Smooth muscle cell (in vitro differentiated cells): ENCODE data around the gene GDPD5. TPM values are rescaled to one million over a fixed set of nuclear protein-coding genes. Genes with fewer than 3 reads are reported as not detected.
A peak's percentile ranks its signal among the peaks of the same experiment; 100 is the strongest.

ENCODE experiments used
- DNase-seq: peaks from one replicate; lab custom pipeline; 2025; ENCODE audit not compliant: unreplicated experiment; lab: John Stamatoyannopoulos, UW
- H2AFZ ChIP-seq: fragments of 200-600 bp; sonication (generic); 2 replicates; pipeline ENCODE4 v1.6.0; 2016; ENCODE audit warnings: antibody characterized with exemption, low read depth, mild to moderate bottlenecking
- H3F3A ChIP-seq: fragments of 200-600 bp; sonication (generic); 2 replicates; pipeline ENCODE4 v1.6.0; 2017; ENCODE audit warnings: antibody characterized with exemption, low read depth
- H3K27ac ChIP-seq: fragments of 200-600 bp; sonication (generic); 2 replicates; pipeline ENCODE4 v1.5.1; 2016; ENCODE audit warnings: low read depth, mild to moderate bottlenecking
- H3K27me3 ChIP-seq: fragments of 200-600 bp; sonication (generic); 2 replicates; pipeline ENCODE4 v1.6.1; 2016; ENCODE audit warnings: low read depth, mild to moderate bottlenecking
- H3K36me3 ChIP-seq: fragments of 200-600 bp; sonication (generic); 2 replicates; pipeline ENCODE4 v1.5.1; 2016; ENCODE audit warnings: low read depth
- H3K4me1 ChIP-seq: fragments of 200-600 bp; sonication (generic); 2 replicates; pipeline ENCODE4 v1.5.1; 2016; ENCODE audit warnings: low read depth
- H3K4me2 ChIP-seq: fragments of 200-600 bp; sonication (generic); 2 replicates; pipeline ENCODE4 v1.6.0; 2016; ENCODE audit warnings: mild to moderate bottlenecking
- H3K4me3 ChIP-seq: fragments of 200-600 bp; sonication (generic); 2 replicates; pipeline ENCODE4 v1.5.1; 2016; ENCODE audit warnings: mild to moderate bottlenecking
- H3K79me2 ChIP-seq: fragments of 200-600 bp; sonication (generic); 2 replicates; pipeline ENCODE4 v1.6.0; 2016; ENCODE audit warnings: low read depth, mild to moderate bottlenecking
- H3K9ac ChIP-seq: fragments of 200-600 bp; sonication (generic); 2 replicates; pipeline ENCODE4 v1.6.0; 2016; ENCODE audit warnings: low read depth
- H3K9me3 ChIP-seq: fragments of 200-600 bp; sonication (generic); replicated peaks from 2 replicates; pipeline ENCODE4 v1.5.1; 2016; ENCODE audit warnings: low read depth
- H4K20me1 ChIP-seq: fragments of 200-600 bp; sonication (generic); 2 replicates; pipeline ENCODE4 v1.6.0; 2016; ENCODE audit warnings: low read depth
- WGBS: methylation state at CpG from one replicate; pipeline ENCODE4 v1.1.7; 2016; ENCODE audit warnings: low lambda C conversion rate; 5-methylcytosine and 5-hydroxymethylcytosine counted together
- polyA plus RNA-seq: library from polyadenylated mRNA; unstranded; fragments of >200 nt; fragmentation: Nextera tagmentation; extraction: Ambion mirVana; gene quantifications from 2 replicates; pipeline ENCODE4 v1.2.1, GENCODE V29; 2016
- total RNA-seq: library from RNA; depleted of rRNA; stranded (reverse); fragments of >200 nt; gene quantifications from 2 replicates; pipeline ENCODE4 v1.2.3, GENCODE V29; 2014
- TF ChIP-seq, protein P1 (sequence below): fragments of 200-600 bp; sonication (generic); IDR thresholded peaks from 2 replicates; pipeline ENCODE4 v1.5.1; 2017; ENCODE audit warnings: borderline replicate concordance, mild to moderate bottlenecking, antibody characterized with exemption; ENCODE audit not compliant: insufficient read depth, poor library complexity, severe bottlenecking

GDPD5 gene
- total and polyA plus RNA-seq, 2 experiments from 2014 or later, result 2.3 to 5.8 TPM

DNA sequence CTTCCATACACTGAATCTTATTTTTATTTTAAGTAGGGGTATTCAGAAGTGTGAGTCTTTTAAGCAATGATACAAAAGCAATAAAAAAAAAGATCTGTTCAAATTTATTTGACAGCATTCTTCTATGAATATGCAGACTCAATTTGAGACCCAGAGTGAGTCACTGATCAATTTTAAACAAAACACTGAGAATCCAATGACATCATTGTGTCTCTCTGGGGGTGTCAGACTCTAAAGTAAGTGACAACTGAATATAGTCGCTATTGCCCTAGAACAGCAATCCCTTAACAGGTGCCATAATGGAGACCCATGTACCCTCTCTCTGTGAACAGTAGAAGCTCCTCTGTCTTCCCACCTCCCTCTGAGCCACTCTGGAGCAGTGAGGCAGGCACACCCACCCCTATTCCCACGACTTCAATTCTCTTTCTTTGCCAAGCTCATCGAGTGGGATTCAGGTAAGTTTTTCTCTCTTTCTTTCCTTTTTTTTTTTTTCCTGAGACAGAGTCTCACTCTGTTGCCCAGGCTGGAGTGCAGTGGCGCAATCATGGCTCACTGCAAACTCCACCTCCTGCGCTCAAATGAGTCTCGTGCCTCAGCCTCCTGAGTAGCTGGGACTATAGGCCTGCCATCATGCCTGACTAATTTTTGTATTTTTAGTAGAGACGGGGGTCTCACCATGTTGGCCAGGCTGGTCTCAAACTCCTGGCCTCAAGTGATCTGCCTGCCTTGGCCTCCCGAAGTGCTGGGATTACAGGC is 131.5 kb downstream of the GDPD5 start:
- H3F3A ChIP-seq, result no peaks in the 10 kb centered on the region
- H4K20me1 ChIP-seq, result no peaks in the 10 kb centered on the region
- no peaks in the 10 kb centered on the region for H3K36me3 ChIP-seq
- DNase-seq, result no peak
- H3K79me2 ChIP-seq, result no peaks in the 10 kb centered on the region
- no peak overlapping the region for H3K4me3 ChIP-seq
- no peaks in the 10 kb centered on the region for H3K27me3 ChIP-seq
- H3K4me2 ChIP-seq, result no peak overlapping the region
- no peaks in the 10 kb centered on the region for H3K9me3 ChIP-seq
- no peak overlapping the region for H3K27ac ChIP-seq
- H3K9ac ChIP-seq, result no peak overlapping the region
- TF ChIP-seq, protein P1, sequence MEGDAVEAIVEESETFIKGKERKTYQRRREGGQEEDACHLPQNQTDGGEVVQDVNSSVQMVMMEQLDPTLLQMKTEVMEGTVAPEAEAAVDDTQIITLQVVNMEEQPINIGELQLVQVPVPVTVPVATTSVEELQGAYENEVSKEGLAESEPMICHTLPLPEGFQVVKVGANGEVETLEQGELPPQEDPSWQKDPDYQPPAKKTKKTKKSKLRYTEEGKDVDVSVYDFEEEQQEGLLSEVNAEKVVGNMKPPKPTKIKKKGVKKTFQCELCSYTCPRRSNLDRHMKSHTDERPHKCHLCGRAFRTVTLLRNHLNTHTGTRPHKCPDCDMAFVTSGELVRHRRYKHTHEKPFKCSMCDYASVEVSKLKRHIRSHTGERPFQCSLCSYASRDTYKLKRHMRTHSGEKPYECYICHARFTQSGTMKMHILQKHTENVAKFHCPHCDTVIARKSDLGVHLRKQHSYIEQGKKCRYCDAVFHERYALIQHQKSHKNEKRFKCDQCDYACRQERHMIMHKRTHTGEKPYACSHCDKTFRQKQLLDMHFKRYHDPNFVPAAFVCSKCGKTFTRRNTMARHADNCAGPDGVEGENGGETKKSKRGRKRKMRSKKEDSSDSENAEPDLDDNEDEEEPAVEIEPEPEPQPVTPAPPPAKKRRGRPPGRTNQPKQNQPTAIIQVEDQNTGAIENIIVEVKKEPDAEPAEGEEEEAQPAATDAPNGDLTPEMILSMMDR, result no peak
- no peak overlapping the region for H2AFZ ChIP-seq
- H3K4me1 ChIP-seq, result no peaks in the 10 kb centered on the region
- WGBS, result 58% methylated on average over 8 of the region's 8 CpGs

DNA sequence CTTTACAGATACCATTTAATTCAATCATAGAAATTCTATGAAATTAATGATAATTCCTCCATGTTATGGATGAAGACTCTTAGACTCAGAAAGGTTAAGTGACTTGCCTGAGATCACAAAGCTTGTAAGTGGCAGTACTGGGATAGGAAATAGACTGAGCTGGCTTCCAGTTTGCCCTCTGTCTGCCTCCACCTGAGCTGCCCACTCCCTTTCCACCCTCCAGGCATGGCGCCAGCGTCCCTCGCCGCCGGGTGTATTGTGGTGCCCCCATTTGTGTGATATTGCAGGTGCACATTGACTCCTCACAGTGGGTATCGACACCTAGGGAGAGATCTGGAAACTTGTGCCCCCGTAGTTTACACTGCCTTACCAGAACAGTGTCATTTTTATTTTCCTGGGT is 135.8 kb downstream of the GDPD5 start:
- Histone ChIP-seq H3K36me3 (no peaks in the 10 kb centered on the region), H3K79me2 (no peaks in the 10 kb centered on the region), H3F3A (peaks cover 3% of the 10 kb centered on the region), H3K9ac (no peak overlapping the region), H3K9me3 (no peaks in the 10 kb centered on the region), H3K27me3 (no peaks in the 10 kb centered on the region), H3K4me2 (no peak overlapping the region), H3K4me1 (no peaks in the 10 kb centered on the region), H3K27ac (no peak overlapping the region), H3K4me3 (no peak overlapping the region), H2AFZ (no peak overlapping the region), H4K20me1 (no peaks in the 10 kb centered on the region)
- TF ChIP-seq, protein P1, result no peak
- 97% methylated on average over 7 of the region's 7 CpGs for WGBS
- DNase-seq, result no peak

DNA sequence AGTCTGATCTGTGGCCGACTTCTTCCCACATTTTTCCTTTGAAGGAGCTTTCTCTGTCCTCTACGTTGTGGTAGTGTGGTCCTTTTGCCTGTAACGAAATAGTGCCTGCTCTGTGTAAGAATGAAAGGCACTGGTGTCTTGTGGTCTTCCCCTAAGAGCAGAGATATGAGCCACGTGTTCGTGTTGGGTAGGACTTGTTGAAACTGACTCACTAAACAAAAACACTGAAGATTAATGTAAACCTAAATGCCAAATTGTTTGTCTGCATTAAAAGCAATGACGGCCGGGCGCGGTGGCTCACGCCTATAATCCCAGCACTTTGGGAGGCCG is 136.5 kb downstream of the GDPD5 start:
- H3K9me3 ChIP-seq, result no peaks in the 10 kb centered on the region
- H3K4me1 ChIP-seq, result no peaks in the 10 kb centered on the region
- H3K4me2 ChIP-seq, result peak overlapping the region; percentile 63
- WGBS, result 43% methylated on average over 11 of the region's 11 CpGs
- no peaks in the 10 kb centered on the region for H4K20me1 ChIP-seq
- no peaks in the 10 kb centered on the region for H3K27me3 ChIP-seq
- peak overlapping the region; percentile 46 for H2AFZ ChIP-seq
- no peak overlapping the region for H3K27ac ChIP-seq
- TF ChIP-seq, protein P1, result no peak
- H3K36me3 ChIP-seq, result no peaks in the 10 kb centered on the region
- H3K9ac ChIP-seq, result no peak overlapping the region
- no peak overlapping the region for H3K4me3 ChIP-seq
- H3F3A ChIP-seq, result peaks cover 3% of the 10 kb centered on the region
- DNase-seq, result no peak
- H3K79me2 ChIP-seq, result no peaks in the 10 kb centered on the region
